T-helper 1 cell treated with Interleukin-12 subunit alpha and Interleukin-12 subunit beta and Interleukin-4 antibody, amounts not matched to agents 30 μg/mL and 1 μg/mL, for 36 hours (primary cell): ENCODE results near the gene CD99.
"Not testable (repeated sequence)": the region's sequence is repeated elsewhere in the genome, so short reads cannot be mapped to it uniquely, and the experiment has no call there.

ENCODE experiments used
- H3K27ac Mint-ChIP-seq: one replicate; pipeline ENCODE4 v1.8.0; 2021; ENCODE audit warnings: mild to moderate bottlenecking, mixed read lengths
- H3K27me3 Mint-ChIP-seq: one replicate; pipeline ENCODE4 v1.8.0; 2021; ENCODE audit warnings: low read depth, mixed read lengths
- H3K36me3 Mint-ChIP-seq: one replicate; pipeline ENCODE4 v1.8.0; 2021; ENCODE audit warnings: low read depth, mixed read lengths
- H3K4me1 Mint-ChIP-seq: one replicate; pipeline ENCODE4 v1.8.0; 2021; ENCODE audit warnings: low read depth, mixed read lengths
- H3K4me3 Mint-ChIP-seq: one replicate; pipeline ENCODE4 v1.8.0; 2021; ENCODE audit warnings: mild to moderate bottlenecking, moderate library complexity, mixed read lengths
- H3K9me3 Mint-ChIP-seq: one replicate; pipeline ENCODE4 v1.8.0; 2021; ENCODE audit warnings: mixed read lengths

CD99 gene

GRCh38 chrX:2664502-2664901 lies 26.6 kb upstream of the CD99 start:
- Mint-ChIP-seq H3K27ac (no peak overlapping the region), H3K9me3 (no peaks in the 10 kb centered on the region), H3K27me3 (no peaks in the 10 kb centered on the region), H3K36me3 (no peaks in the 10 kb centered on the region), H3K4me1 (no peaks in the 10 kb centered on the region), H3K4me3 (no peak overlapping the region)

GRCh38 chrX:2665387-2666304 lies 25.4 kb upstream of the CD99 start:
- no peak overlapping the region for H3K27ac Mint-ChIP-seq
- H3K4me3 Mint-ChIP-seq: no peak overlapping the region
- H3K4me1 Mint-ChIP-seq: no peaks in the 10 kb centered on the region
- H3K36me3 Mint-ChIP-seq: no peaks in the 10 kb centered on the region
- H3K9me3 Mint-ChIP-seq: no peaks in the 10 kb centered on the region
- no peaks in the 10 kb centered on the region for H3K27me3 Mint-ChIP-seq

GRCh38 chrX:2666491-2666890 lies 24.6 kb upstream of the CD99 start:
- no peak overlapping the region for H3K4me3 Mint-ChIP-seq
- H3K9me3 Mint-ChIP-seq: no peaks in the 10 kb centered on the region
- H3K27ac Mint-ChIP-seq: no peak overlapping the region
- no peaks in the 10 kb centered on the region for H3K27me3 Mint-ChIP-seq
- no peaks in the 10 kb centered on the region for H3K36me3 Mint-ChIP-seq
- H3K4me1 Mint-ChIP-seq: no peaks in the 10 kb centered on the region

GRCh38 chrX:2670978-2671377 lies 20.1 kb upstream of the CD99 start:
- Mint-ChIP-seq H3K4me1 (peaks cover 3% of the 10 kb centered on the region), H3K27me3 (no peaks in the 10 kb centered on the region), H3K4me3 (no peak overlapping the region), H3K27ac (no peak overlapping the region), H3K36me3 (no peaks in the 10 kb centered on the region), H3K9me3 (no peaks in the 10 kb centered on the region)

- H3K27me3 Mint-ChIP-seq: peaks cover 4% of the 10 kb centered on the region
- no peaks in the 10 kb centered on the region for H3K9me3 Mint-ChIP-seq
- H3K27ac Mint-ChIP-seq: no peak overlapping the region
- H3K4me3 Mint-ChIP-seq: no peak overlapping the region
- no peaks in the 10 kb centered on the region for H3K36me3 Mint-ChIP-seq
- H3K4me1 Mint-ChIP-seq: peaks cover 3% of the 10 kb centered on the region
Measured at GRCh38 chrX:2672084-2672483, 19.0 kb upstream of the CD99 start.

GRCh38 chrX:2673611-2674010 lies 17.5 kb upstream of the CD99 start:
- H3K27ac Mint-ChIP-seq: no peak overlapping the region
- H3K27me3 Mint-ChIP-seq: peaks cover 9% of the 10 kb centered on the region
- peaks cover 3% of the 10 kb centered on the region for H3K4me1 Mint-ChIP-seq
- no peak overlapping the region for H3K4me3 Mint-ChIP-seq
- H3K36me3 Mint-ChIP-seq: no peaks in the 10 kb centered on the region
- H3K9me3 Mint-ChIP-seq: no peaks in the 10 kb centered on the region

GRCh38 chrX:2675657-2676200 lies 15.4 kb upstream of the CD99 start:
- H3K4me3 Mint-ChIP-seq, H3K9me3 Mint-ChIP-seq, H3K36me3 Mint-ChIP-seq, H3K4me1 Mint-ChIP-seq, H3K27ac Mint-ChIP-seq: not testable (repeated sequence)
- H3K27me3 Mint-ChIP-seq: peaks cover 12% of the 10 kb centered on the region

- Mint-ChIP-seq H3K9me3 (no peaks in the 10 kb centered on the region), H3K4me1 (peaks cover 3% of the 10 kb centered on the region), H3K27me3 (peaks cover 12% of the 10 kb centered on the region), H3K36me3 (no peaks in the 10 kb centered on the region), H3K27ac (no peak overlapping the region), H3K4me3 (no peak overlapping the region)
Measured at GRCh38 chrX:2676794-2677675, 14.1 kb upstream of the CD99 start.

- Mint-ChIP-seq H3K4me3 (no peak overlapping the region), H3K9me3 (no peaks in the 10 kb centered on the region), H3K4me1 (peaks cover 3% of the 10 kb centered on the region), H3K27me3 (peaks cover 12% of the 10 kb centered on the region), H3K36me3 (no peaks in the 10 kb centered on the region), H3K27ac (no peak overlapping the region)
Measured at GRCh38 chrX:2677764-2678163, 13.3 kb upstream of the CD99 start.

- H3K27me3 Mint-ChIP-seq: peaks cover 12% of the 10 kb centered on the region
Measured at GRCh38 chrX:2678583-2678982, 12.5 kb upstream of the CD99 start.

GRCh38 chrX:2679534-2680485 lies 11.3 kb upstream of the CD99 start:
- Mint-ChIP-seq H3K27me3 (peaks cover 12% of the 10 kb centered on the region), H3K4me3 (no peak overlapping the region), H3K36me3 (no peaks in the 10 kb centered on the region), H3K27ac (no peak overlapping the region), H3K4me1 (no peaks in the 10 kb centered on the region), H3K9me3 (no peaks in the 10 kb centered on the region)

More at GRCh38 chrX:2678583-2678982, 12.5 kb upstream of the CD99 start:
- Mint-ChIP-seq H3K36me3 (no peaks in the 10 kb centered on the region), H3K4me3 (no peak overlapping the region), H3K9me3 (no peaks in the 10 kb centered on the region), H3K27ac (no peak overlapping the region), H3K4me1 (peaks cover 3% of the 10 kb centered on the region)

- Mint-ChIP-seq H3K4me1 (no peaks in the 10 kb centered on the region), H3K9me3 (no peaks in the 10 kb centered on the region), H3K27me3 (peaks cover 12% of the 10 kb centered on the region), H3K27ac (no peak overlapping the region), H3K4me3 (no peak overlapping the region), H3K36me3 (no peaks in the 10 kb centered on the region)
Measured at GRCh38 chrX:2680486-2681348, 10.4 kb upstream of the CD99 start.

- H3K36me3 Mint-ChIP-seq: no peaks in the 10 kb centered on the region
- no peaks in the 10 kb centered on the region for H3K4me1 Mint-ChIP-seq
- H3K27me3 Mint-ChIP-seq: peaks cover 11% of the 10 kb centered on the region
- no peak overlapping the region for H3K4me3 Mint-ChIP-seq
- no peaks in the 10 kb centered on the region for H3K9me3 Mint-ChIP-seq
- no peak overlapping the region for H3K27ac Mint-ChIP-seq
Measured at GRCh38 chrX:2682565-2683177, 8.4 kb upstream of the CD99 start.
